DND-41 (cell line): ENCODE results near the gene SLC22A7.

ENCODE experiments used
- ATAC-seq: fragments of 200-7000 bp; cut with Tn5 transposase; 3 replicates; pipeline ENCODE4 v1.9.1; 2021; ENCODE audit warnings: low read depth; ENCODE audit not compliant: insufficient read depth
- DNase-seq: peaks from one replicate; pipeline ENCODE4 v3.0.0-alpha.2; 2020
- H2AFZ ChIP-seq: 2 replicates; pipeline ENCODE4 v1.6.0; 2012; ENCODE audit warnings: low read depth, low read length
- H3K27ac ChIP-seq: 2 replicates; pipeline ENCODE4 v1.5.1; 2012; ENCODE audit warnings: low read length, inconsistent platforms
- H3K27me3 ChIP-seq: fragments of 200-600 bp; sonication (generic); 2 replicates; pipeline ENCODE4 v1.6.0; 2012; ENCODE audit warnings: low read length, mild to moderate bottlenecking, inconsistent platforms; ENCODE audit not compliant: insufficient read depth, poor library complexity
- H3K36me3 ChIP-seq: 2 replicates; pipeline ENCODE4 v1.5.1; 2012; ENCODE audit warnings: low read length, inconsistent platforms; ENCODE audit not compliant: insufficient read depth
- H3K4me1 ChIP-seq: 2 replicates; pipeline ENCODE4 v1.5.1; 2012; ENCODE audit warnings: mild to moderate bottlenecking, low read length; ENCODE audit not compliant: insufficient read depth
- H3K4me2 ChIP-seq: 2 replicates; pipeline ENCODE4 v1.6.0; 2012; ENCODE audit warnings: mild to moderate bottlenecking, moderate library complexity, low read length, inconsistent platforms; ENCODE audit not compliant: insufficient read depth
- H3K4me3 ChIP-seq, 2 experiments: fragments of 200-600 bp in 1 of 2; shearing (Covaris generic) in 1 of 2; 2 replicates each; pipeline ENCODE4 v1.5.1; 2012 to 2016; ENCODE audit warnings: inconsistent platforms in 2 of 2, low read length in 2 of 2, mild to moderate bottlenecking in 2 of 2, low read depth in 1 of 2, moderate library complexity in 1 of 2
- H3K79me2 ChIP-seq: 2 replicates; pipeline ENCODE4 v1.6.0; 2012; ENCODE audit warnings: low read length, inconsistent platforms; ENCODE audit not compliant: insufficient read depth
- H3K9ac ChIP-seq: 2 replicates; pipeline ENCODE4 v1.6.0; 2012; ENCODE audit warnings: low read depth, mild to moderate bottlenecking, inconsistent platforms, low read length, moderate library complexity
- H3K9me3 ChIP-seq: 2 replicates; pipeline ENCODE4 v1.5.1; 2012; ENCODE audit warnings: low read length, moderate library complexity, mild to moderate bottlenecking, inconsistent platforms; ENCODE audit not compliant: insufficient read depth, severe bottlenecking
- H4K20me1 ChIP-seq: 2 replicates; pipeline ENCODE4 v1.6.0; 2012; ENCODE audit warnings: low read length; ENCODE audit not compliant: insufficient read depth
- CTCF ChIP-seq: IDR thresholded peaks from 2 replicates; pipeline ENCODE4 v1.5.1; 2012; ENCODE audit warnings: borderline replicate concordance, low read length, moderate library complexity, mild to moderate bottlenecking; ENCODE audit not compliant: poor library complexity, severe bottlenecking; ENCODE audit errors: extremely low read depth
- EZH2 ChIP-seq: IDR thresholded peaks from 3 replicates; pipeline ENCODE4 v1.6.1; 2012; ENCODE audit warnings: borderline replicate concordance, low read depth, mild to moderate bottlenecking, moderate library complexity, low read length, inconsistent platforms; ENCODE audit not compliant: severe bottlenecking

The SLC22A7 gene

GRCh38 chr6:43334466-43335095, 36.5 kb downstream of the SLC22A7 start:
- H4K20me1 ChIP-seq = no peaks in the 10 kb centered on the region
- H3K27ac ChIP-seq = no peak overlapping the region
- no peak overlapping the region for H2AFZ ChIP-seq
- no peaks in the 10 kb centered on the region for H3K79me2 ChIP-seq
- ATAC-seq = peak; percentile 67; the same call in 2 of the 3 replicates
- H3K9ac ChIP-seq = no peak overlapping the region
- H3K4me2 ChIP-seq = no peak overlapping the region
- H3K4me1 ChIP-seq = no peaks in the 10 kb centered on the region
- no peaks in the 10 kb centered on the region for H3K27me3 ChIP-seq
- no peak for DNase-seq
- no peaks in the 10 kb centered on the region for H3K9me3 ChIP-seq
- H3K36me3 ChIP-seq = peaks cover 25% of the 10 kb centered on the region
- peak; percentile 65 for TF ChIP-seq CTCF
- TF ChIP-seq EZH2 = no peak
- H3K4me3 ChIP-seq = no peak overlapping the region

GRCh38 chr6:43335469-43335868, 37.4 kb downstream of the SLC22A7 start:
- no peaks in the 10 kb centered on the region for H3K27me3 ChIP-seq
- no peaks in the 10 kb centered on the region for H3K9me3 ChIP-seq
- H3K79me2 ChIP-seq = no peaks in the 10 kb centered on the region
- no peaks in the 10 kb centered on the region for H4K20me1 ChIP-seq
- H3K4me1 ChIP-seq = no peaks in the 10 kb centered on the region
- H3K4me3 ChIP-seq = no peak overlapping the region
- no peak overlapping the region for H3K9ac ChIP-seq
- no peak overlapping the region for H3K4me2 ChIP-seq
- H2AFZ ChIP-seq = no peak overlapping the region
- no peak for ATAC-seq
- H3K36me3 ChIP-seq = peaks cover 34% of the 10 kb centered on the region
- DNase-seq = no peak
- no peak overlapping the region for H3K27ac ChIP-seq
- TF ChIP-seq EZH2 (no peak), CTCF (no peak)

- H3K79me2 ChIP-seq = no peaks in the 10 kb centered on the region
- TF ChIP-seq CTCF (no peak), EZH2 (no peak)
- H3K36me3 ChIP-seq = peaks cover 43% of the 10 kb centered on the region
- no peaks in the 10 kb centered on the region for H3K4me1 ChIP-seq
- no peaks in the 10 kb centered on the region for H3K27me3 ChIP-seq
- H4K20me1 ChIP-seq = no peaks in the 10 kb centered on the region
- no peak overlapping the region for H2AFZ ChIP-seq
- H3K4me2 ChIP-seq = no peak overlapping the region
- no peaks in the 10 kb centered on the region for H3K9me3 ChIP-seq
- H3K9ac ChIP-seq = no peak overlapping the region
- DNase-seq (no peak), ATAC-seq (no peak)
- H3K4me3 ChIP-seq = no peak overlapping the region
- H3K27ac ChIP-seq = no peak overlapping the region
Observed at GRCh38 chr6:43336382-43336781, 38.3 kb downstream of the SLC22A7 start.

DNA sequence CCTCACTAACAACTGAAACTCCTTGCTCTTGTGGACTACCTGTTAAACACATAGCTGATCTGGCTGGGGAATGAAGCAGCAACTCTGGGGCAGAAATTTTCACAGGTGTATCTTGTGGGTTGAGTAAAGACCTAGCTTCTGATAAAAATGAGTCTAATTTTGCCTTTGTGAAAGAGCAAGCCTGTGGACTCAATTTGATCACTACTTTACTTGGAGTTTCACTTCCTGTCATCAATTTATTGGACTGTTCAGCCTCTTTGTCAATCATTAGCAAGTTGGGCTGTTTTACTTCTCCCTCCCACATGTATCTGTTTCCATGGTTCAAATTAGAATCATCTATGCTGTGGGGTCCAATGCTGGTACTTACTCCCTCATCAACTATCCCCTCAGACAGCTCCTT, 40.2 kb downstream of the SLC22A7 start:
- Histone ChIP-seq H3K36me3 (peaks cover 60% of the 10 kb centered on the region), H3K4me3 (no peak overlapping the region), H3K9ac (no peak overlapping the region), H3K9me3 (no peaks in the 10 kb centered on the region), H4K20me1 (no peaks in the 10 kb centered on the region), H3K4me1 (no peaks in the 10 kb centered on the region), H3K27me3 (no peaks in the 10 kb centered on the region), H3K4me2 (no peak overlapping the region), H2AFZ (no peak overlapping the region), H3K27ac (no peak overlapping the region), H3K79me2 (no peaks in the 10 kb centered on the region)
- DNase-seq (no peak), ATAC-seq (no peak)
- no peak for TF ChIP-seq CTCF
- TF ChIP-seq EZH2 = no peak
